ENCODE data around the gene WNT2.

Gene WNT2

DNA sequence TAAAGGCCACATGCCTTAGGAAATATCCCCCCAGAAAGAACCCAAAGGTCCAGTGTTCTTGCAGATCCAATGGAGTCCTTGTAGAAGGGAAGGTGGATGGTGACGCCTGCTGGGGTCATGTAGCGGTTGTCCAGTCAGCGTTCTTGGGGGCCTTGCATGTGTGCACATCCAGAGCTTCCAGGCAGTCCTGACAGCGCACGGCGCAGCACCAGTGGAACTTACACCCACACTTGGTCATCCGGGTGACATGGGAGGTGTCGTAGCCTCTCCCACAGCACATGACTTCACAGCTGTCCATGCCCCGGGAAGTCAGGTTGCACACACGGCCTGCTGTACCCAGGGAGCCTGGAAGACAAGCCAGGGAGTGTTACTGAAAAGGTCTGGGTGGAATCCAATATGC lies 44.8 kb downstream of the WNT2 start:
- H3K4me3 ChIP-seq (ENCODE audit: low read depth, low read length), result no peak overlapping the region
- no peak for DNase-seq (ENCODE audit: low read depth)
- TF ChIP-seq CTCF (conservative IDR thresholded peaks at IDR 0.05; ENCODE audit: low read depth, low read length), result no peak

GRCh38 chr7:117277576-117277975 lies 45.3 kb downstream of the WNT2 start:
- H3K4me3 ChIP-seq (ENCODE audit: low read depth, low read length), result no peak overlapping the region
- TF ChIP-seq CTCF (conservative IDR thresholded peaks at IDR 0.05; ENCODE audit: low read depth, low read length), result no peak
- no peak for DNase-seq (ENCODE audit: low read depth)

DNA sequence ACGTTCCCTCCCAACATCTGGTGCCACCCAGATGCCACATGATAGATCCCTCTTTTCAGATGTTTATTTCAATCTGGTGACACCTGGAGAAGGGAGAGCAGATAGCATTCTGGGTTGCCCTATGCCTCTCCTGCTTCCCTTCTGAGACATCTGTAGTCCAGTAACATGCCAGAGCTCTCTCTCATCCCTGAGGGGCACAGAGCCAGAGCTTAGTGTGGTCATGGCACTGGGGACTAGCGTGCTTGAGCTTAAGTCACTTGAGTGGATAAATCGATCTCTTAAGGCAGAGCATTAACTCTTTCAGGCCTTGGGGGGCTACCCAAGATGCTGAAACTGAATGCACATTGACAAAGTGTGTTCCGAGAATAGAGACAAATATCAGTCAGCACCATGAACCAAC lies 47.9 kb downstream of the WNT2 start:
- no peak for TF ChIP-seq CTCF (conservative IDR thresholded peaks at IDR 0.05; ENCODE audit: low read depth, low read length)
- no peak for DNase-seq (ENCODE audit: low read depth)
- H3K4me3 ChIP-seq (ENCODE audit: low read depth, low read length), result no peak overlapping the region

- no peak for DNase-seq (ENCODE audit: low read depth)
- no peak for TF ChIP-seq CTCF (conservative IDR thresholded peaks at IDR 0.05; ENCODE audit: low read depth, low read length)
Observed at GRCh38 chr7:117273814-117274225, 49.0 kb downstream of the WNT2 start.

GRCh38 chr7:117273325-117273724 lies 49.5 kb downstream of the WNT2 start:
- no peak for DNase-seq (ENCODE audit: low read depth)
- H3K4me3 ChIP-seq (ENCODE audit: low read depth, low read length), result no peak overlapping the region
- TF ChIP-seq CTCF (conservative IDR thresholded peaks at IDR 0.05; ENCODE audit: low read depth, low read length), result no peak

More at GRCh38 chr7:117273814-117274225, 49.0 kb downstream of the WNT2 start:
- H3K4me3 ChIP-seq (ENCODE audit: low read depth, low read length), result no peak overlapping the region

GRCh38 chr7:117272017-117272759 lies 50.7 kb downstream of the WNT2 start:
- H3K4me3 ChIP-seq (ENCODE audit: low read depth, low read length), result no peak overlapping the region
- no peak for DNase-seq (ENCODE audit: low read depth)
- no peak for TF ChIP-seq CTCF (conservative IDR thresholded peaks at IDR 0.05; ENCODE audit: low read depth, low read length)

DNA sequence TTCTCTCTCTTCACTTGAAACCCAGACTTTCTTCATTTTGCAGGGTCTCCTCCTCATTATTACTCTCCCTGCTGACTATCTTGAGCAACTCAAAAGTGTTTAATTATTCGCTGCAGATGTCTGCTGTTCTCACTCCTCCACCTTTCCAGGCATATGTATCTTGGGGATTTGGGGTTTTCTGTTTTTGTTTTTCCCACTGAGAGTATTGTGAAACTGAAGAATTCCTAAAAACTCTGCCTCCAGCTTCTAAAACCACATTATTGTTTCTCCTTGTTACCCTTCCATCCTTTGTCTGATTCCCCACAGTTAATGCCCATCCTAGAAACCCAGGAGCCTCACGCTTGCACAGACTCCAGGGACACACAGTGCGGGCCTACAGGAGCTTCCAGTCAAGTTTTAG lies 51.3 kb downstream of the WNT2 start:
- H3K4me3 ChIP-seq (ENCODE audit: low read depth, low read length), result no peak overlapping the region
- no peak for DNase-seq (ENCODE audit: low read depth)
- no peak for TF ChIP-seq CTCF (conservative IDR thresholded peaks at IDR 0.05; ENCODE audit: low read depth, low read length)

Data from choroid plexus epithelial cell (primary cell).